HG02759 (cell line): ENCODE data around the gene ARFGAP3.
A peak's percentile ranks its signal among the peaks of the same experiment; 100 is the strongest.

Experiments used
- ATAC-seq: cut with Tn5 transposase; IDR thresholded peaks from one replicate; pipeline ENCODE4 v1.9.1; 2021; ENCODE audit warnings: mild to moderate bottlenecking, moderate library complexity; ENCODE audit not compliant: unreplicated experiment

The ARFGAP3 gene

GRCh38 chr22:42865536-42865935 is 8.5 kb upstream of the ARFGAP3 start:
- no peak for ATAC-seq

DNA sequence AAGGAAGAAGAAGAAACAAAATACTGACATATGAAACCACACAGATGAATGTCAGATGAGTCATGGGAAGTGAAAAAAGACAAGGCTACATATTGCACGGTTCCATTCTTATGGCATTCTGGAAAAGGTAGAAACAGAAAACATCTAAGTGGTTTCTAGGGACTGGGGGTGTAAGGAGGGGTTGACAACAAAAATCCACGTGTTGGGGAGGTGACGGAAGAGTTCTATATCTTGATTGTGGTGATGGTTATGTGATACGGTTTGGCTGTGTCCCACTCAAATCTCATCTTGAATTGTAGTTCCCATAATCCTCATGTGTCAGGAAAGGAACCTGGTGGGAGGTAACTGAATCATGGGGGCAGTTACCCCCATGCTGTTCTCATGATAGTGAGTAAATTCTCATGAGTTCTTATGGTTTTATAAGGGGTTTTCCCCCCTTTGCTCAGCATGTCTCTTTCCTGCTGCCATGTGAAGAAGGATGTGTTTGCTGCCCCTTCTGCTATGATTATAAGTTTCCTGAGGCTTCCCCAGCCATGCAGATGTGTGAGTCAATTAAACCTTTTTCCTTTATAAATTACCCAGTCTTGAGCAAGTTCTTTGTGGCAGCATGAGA is 6.4 kb upstream of the ARFGAP3 start:
- ATAC-seq = no peak

GRCh38 chr22:42862045-42862734 is 5.1 kb upstream of the ARFGAP3 start:
- ATAC-seq = no peak

GRCh38 chr22:42860968-42861367 is 3.9 kb upstream of the ARFGAP3 start:
- ATAC-seq = no peak

- no peak for ATAC-seq
These were observed 890 bp upstream of the ARFGAP3 start for GRCh38 chr22:42857845-42858481.

DNA sequence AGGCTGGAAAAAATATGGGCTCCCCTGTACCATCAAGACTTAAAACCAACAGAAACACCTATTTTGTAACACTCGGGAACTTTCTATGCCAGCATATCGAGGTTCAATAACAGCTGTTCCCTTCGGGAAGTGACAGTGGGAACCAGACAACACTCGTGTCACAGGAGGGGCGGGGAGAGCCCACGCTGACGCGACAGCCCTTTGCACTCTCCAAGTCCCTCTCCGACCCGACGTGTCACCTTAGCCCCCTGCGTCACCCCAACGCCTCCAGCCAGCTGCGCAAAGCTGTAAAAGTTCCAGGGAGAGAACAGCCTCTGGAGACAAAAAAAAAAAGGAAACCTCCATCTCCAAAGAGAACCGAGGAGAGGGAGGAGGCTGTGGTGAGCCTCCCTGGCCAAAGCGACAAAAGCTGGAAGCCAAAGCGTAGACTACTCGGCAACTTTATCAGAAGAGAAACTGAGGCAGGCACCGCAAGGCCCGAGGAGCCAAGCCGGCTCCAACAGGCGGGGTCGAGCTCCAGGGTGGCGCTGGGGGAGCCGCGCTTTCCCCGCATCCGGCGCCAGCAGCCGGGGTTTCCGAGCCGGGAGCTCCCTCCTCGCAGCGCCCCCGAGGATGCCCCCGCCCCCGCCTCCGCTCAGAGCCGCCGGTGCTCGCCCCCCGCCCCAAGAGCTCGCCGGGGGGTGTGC is 751 bp downstream of the ARFGAP3 start:
- peak; percentile 27 for ATAC-seq

DNA sequence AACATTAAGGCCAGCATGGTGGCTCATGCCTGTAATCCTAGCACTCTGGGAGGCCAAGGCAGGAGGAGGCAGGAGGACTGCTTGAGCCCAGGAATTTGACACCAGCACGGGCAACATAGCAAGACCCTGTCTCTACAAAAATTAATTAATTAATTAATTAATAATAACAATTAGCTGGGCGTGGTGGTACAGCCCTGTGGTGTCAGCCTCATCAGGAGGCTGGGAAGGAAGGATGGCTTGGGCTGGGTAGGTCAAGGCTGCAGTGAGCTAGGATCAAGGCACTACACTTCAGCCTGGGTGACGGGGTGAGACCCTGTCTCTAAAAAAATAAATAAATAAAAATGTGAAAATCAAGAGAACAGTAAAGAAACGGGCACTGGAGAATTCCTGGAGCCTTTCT is 1.4 kb downstream of the ARFGAP3 start:
- no peak for ATAC-seq

DNA sequence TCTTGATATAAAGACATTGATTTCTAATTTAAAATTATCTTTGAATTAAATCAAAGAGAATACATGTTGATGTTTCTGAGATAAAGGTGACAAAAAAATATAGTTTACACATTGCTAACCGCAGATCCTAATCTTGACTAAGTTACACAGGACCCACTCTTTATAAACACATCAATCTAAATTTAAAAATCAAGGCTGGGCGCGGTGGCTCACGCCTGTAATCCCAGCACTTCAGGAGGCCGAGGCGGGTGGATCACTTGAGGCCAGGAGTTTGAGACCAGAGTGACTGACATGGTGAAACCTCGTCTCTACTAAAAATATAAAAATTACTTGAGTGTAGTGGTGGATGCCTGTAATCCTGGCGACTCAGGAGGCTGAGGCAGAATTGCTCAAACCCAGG is 1.9 kb downstream of the ARFGAP3 start:
- no peak for ATAC-seq

DNA sequence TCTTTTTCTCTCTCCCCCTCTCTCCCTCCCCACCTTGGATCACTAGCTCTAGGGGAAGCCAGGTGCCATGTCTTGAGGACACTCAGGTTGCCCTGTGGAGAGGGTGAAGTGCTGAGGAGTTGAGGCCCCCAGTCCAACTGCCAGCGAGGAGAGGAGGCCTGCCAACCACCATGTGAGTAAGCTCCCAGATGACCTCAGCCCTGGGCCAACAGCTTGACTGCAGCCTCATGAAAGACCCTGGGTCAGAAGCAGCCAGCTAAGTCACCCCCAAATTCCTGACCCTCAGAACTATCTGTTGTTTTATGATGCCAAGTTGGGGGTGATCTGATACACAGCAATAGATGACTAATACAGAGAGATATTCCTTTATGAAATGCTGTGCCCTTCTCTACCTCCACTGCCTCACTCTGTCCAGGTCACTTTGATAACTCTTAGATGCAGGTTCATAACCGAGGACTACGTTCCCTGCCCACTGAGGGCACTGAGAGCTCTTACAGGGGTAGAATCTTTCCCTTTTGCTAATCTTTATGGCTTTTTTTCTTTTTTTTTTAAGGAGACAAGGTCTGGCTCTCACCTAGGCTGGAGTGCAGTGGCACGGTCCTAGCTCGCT is 8.0 kb downstream of the ARFGAP3 start:
- no peak for ATAC-seq

DNA sequence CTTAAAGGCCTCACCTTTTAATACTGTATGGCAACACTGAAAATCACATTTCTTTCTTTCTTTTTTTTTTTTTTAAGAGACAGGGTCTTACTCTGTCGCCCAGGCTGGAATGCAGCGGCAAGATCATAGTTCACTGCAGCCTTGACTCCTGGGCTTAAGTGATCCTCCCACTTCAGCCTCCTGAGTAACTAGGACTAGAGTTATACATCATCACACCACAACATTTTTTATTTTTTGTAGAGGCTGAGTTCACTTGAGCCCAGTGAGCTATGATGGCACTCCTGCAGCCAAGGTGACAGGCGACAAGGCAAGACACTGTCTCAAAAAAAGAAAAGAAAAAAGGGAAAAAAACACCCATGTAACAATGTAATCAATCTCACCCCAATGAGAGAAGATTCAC is 10.0 kb downstream of the ARFGAP3 start:
- no peak for ATAC-seq

DNA sequence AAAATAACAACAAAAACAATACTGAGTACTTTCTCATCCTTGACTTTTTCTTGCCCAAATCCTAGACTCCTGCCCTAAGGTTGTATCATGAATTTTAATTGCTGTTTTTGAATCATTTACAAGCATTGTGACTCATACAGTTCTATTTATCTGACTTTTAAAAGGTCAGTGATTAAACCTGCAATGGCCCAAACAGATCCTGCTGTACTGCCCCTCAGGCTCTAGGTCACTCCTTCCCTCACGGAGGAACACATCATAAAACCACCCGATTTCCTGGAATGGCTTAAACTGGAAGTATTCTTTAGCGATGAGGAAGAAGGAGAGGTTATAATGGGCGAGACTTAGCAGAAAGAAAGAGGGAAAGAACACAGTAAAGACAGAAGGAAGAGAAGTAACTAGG is 12.3 kb downstream of the ARFGAP3 start:
- no peak for ATAC-seq

DNA sequence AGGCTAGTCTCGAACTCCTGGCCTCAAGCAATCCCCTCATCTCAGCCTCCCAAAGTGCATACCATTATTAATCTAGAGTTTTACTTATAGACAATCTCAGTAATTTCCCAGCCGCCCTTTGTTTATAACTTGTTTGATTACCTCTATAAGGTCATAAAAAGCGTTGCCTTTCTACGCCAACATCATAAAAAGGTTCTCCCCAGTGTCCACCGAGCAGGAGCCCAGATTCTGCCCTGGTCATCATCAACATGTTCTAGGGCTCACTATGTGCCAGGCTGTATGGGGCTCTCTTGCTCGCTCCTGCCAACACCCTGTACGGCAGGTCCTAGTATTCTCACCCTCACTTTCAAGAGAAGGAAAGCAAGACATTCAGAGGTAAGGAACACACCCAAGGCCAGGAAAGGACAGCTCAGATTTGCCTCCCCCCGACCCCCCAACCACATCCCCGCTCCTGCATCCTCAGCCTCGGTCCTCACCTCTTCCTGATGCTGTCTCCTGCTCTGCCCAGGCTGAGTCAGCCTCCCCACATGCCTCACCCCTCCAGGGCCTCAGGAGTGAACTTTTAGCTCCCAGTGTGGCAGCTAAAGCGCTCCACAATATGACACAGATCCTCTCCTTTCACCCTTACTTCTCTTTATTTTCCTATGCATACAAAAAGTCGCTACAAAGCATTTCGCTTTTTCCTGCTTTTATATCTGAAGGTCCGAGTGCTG is 14.3 kb downstream of the ARFGAP3 start:
- no peak for ATAC-seq

GRCh38 chr22:42841444-42841843 is 15.6 kb downstream of the ARFGAP3 start:
- ATAC-seq = no peak

DNA sequence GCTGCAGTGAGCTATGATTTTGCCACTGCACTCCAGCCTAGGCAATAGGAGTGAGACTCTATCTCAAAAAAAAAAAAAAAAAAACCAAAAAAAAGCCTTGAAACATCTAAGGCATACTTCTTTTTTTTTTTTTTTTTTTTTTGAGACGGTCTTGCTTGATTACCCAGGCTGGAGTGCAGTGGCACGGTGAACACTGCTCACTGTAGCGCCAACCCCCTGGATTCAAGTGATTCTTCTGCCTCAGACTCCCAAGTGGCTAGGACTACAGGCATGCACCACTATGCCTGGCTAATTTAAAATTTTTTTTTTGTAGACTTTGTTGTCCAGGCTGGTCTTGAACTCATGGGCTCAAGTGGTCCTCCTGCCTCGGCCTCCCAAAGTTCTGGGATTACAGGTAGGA is 19.5 kb downstream of the ARFGAP3 start:
- ATAC-seq = no peak

DNA sequence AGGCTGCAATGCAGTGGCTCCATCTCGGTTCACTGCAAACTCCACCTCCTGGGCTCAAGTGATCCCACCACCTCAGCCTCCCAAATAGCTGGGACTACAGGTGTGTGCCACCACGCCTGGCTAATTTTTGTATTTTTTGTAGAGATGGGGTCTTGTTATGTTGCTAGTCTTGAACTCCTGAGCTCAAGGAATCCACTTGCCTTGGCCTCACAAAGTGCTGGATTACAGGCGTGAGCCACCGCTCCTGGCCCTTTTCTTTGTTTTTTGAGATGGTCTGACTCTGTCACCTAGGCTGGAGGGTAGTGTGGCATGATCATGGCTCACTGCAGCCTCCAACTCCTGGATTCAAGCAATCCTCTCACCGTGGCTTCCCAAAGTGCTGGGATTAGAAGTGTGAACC is 21.0 kb downstream of the ARFGAP3 start:
- no peak for ATAC-seq

DNA sequence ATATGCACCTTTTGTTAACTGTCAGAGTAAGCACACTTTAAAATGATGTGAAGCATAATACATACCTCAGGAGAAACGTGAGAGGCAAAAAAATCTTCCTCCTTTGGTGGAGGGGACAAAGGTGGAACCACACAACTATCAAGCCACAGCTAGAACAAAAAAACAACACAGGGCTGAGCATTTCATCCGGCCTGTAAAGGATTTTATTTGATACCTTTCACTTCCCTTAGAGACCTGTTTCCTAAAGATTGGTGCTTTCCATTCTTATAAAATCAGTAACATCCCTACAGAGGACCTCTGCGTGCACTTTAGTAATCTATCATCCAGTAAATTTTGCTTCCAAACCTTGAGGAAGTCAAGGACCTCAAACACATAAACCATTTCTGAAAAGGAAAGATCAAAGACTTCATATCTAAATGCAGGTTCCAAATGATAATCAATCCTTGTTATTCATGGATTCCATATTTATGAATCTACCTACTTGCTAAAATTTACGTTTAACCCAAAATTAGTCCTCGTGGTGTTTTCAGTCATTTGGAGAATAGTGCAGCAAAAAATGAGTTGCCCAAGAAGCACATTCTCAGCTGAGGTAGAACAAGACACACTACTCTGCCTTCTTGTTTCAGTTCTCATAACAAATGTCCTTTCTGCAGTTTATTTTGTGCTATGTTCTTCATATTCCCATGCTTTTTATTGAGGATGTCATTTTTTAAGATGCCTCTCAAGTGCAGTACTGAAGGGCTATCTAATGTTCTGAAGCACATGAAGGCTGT is 22.7 kb downstream of the ARFGAP3 start:
- no peak for ATAC-seq

- ATAC-seq = no peak
These were observed 24.0 kb downstream of the ARFGAP3 start for GRCh38 chr22:42833104-42833503.

DNA sequence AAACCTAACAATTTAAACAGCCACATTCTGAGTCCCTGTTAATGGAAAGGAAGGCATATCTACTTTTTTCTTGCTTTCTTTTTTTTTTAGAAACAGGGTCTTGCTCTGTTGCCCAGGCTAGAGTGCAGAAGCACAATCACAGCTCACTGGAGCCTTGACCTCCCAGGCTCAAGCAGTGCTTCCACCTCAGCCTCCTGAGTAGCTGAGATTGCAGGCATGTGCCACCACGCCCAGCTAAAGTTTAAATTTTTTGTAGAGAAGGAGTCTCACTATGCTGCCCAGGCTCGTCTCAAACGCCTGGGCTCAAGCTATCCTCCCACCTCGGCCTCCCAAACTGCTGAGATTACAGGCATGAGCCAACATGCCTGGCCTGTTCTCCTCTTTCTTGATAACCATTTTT is 25.4 kb downstream of the ARFGAP3 start:
- no peak for ATAC-seq

GRCh38 chr22:42830161-42830560 is 26.9 kb downstream of the ARFGAP3 start:
- ATAC-seq = no peak

DNA sequence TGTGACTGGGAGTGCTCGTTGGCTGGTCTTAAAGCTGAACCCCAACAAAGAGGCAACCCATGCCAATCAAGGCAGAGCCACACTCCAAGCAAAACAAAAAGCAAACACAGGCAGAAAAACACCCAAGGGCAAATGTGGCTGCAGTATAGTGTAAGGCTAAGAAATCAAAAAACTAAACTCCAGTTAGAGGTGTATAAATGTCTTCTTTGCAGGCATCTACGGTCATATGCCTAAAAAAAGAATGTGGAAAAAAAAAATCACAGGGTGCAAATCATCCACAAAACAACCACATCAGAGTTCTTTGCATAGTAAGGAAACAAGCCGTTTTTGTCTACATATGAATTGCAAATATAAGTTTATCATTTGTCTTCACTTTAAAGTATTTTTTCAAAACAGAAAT is 27.8 kb downstream of the ARFGAP3 start:
- ATAC-seq = no peak
